ENCODE data around the gene IRS2.

Gene IRS2

GRCh38 chr13:109760402-109760801 is 26.0 kb downstream of the IRS2 start:
- no peak for TF ChIP-seq TAF1 (IDR thresholded peaks at IDR 0.05; ENCODE audit: borderline replicate concordance, insufficient read depth, low read length)

GRCh38 chr13:109759609-109760008 is 26.8 kb downstream of the IRS2 start:
- no peak for TF ChIP-seq POLR2AphosphoS5 (IDR thresholded peaks at IDR 0.05; ENCODE audit: low read depth, low read length)
- TF ChIP-seq SIN3A (IDR thresholded peaks at IDR 0.05; ENCODE audit: borderline replicate concordance, insufficient read depth, low read length) = no peak
- no peak for TF ChIP-seq TAF1 (IDR thresholded peaks at IDR 0.05; ENCODE audit: borderline replicate concordance, insufficient read depth, low read length)
- TF ChIP-seq, protein P1, sequence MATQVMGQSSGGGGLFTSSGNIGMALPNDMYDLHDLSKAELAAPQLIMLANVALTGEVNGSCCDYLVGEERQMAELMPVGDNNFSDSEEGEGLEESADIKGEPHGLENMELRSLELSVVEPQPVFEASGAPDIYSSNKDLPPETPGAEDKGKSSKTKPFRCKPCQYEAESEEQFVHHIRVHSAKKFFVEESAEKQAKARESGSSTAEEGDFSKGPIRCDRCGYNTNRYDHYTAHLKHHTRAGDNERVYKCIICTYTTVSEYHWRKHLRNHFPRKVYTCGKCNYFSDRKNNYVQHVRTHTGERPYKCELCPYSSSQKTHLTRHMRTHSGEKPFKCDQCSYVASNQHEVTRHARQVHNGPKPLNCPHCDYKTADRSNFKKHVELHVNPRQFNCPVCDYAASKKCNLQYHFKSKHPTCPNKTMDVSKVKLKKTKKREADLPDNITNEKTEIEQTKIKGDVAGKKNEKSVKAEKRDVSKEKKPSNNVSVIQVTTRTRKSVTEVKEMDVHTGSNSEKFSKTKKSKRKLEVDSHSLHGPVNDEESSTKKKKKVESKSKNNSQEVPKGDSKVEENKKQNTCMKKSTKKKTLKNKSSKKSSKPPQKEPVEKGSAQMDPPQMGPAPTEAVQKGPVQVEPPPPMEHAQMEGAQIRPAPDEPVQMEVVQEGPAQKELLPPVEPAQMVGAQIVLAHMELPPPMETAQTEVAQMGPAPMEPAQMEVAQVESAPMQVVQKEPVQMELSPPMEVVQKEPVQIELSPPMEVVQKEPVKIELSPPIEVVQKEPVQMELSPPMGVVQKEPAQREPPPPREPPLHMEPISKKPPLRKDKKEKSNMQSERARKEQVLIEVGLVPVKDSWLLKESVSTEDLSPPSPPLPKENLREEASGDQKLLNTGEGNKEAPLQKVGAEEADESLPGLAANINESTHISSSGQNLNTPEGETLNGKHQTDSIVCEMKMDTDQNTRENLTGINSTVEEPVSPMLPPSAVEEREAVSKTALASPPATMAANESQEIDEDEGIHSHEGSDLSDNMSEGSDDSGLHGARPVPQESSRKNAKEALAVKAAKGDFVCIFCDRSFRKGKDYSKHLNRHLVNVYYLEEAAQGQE (IDR thresholded peaks at IDR 0.05; ENCODE audit: insufficient read depth in 1 of 2, low read depth in 2 of 2, low read length in 2 of 2) = no peak
- no peak for TF ChIP-seq FOXP2 (optimal IDR thresholded peaks at IDR 0.05; ENCODE audit: borderline replicate concordance, extremely low read depth, extremely low read length, insufficient read depth)

DNA sequence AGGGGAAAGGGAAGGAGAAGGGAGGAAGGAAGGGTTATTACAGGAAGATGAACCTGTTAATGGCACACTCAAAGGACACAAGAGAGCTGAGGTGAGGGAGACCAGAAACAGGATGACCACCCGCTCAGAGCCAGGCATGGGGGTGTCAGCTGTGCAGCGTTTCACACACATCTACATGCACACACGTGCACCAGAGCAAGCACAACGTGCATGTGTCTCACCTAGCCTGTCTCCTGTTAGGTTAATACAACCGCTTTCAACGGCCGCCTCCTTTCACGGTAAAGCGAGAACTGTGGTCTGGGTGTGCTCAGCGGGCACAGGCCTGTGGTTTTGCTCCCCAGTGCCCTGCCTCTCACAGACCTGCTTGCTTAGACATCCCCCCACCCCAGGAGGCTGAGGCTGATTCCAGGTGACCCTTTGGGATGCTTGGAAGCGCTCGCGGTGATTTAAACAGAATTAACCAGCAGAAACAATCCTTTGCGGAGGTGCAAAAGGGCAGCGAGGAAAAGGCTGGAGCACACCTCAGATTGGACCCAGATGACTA is 27.4 kb downstream of the IRS2 start:
- TF ChIP-seq TAF1 (IDR thresholded peaks at IDR 0.05; ENCODE audit: borderline replicate concordance, insufficient read depth, low read length) (no peak), POLR2AphosphoS5 (IDR thresholded peaks at IDR 0.05; ENCODE audit: low read depth, low read length) (no peak), SIN3A (IDR thresholded peaks at IDR 0.05; ENCODE audit: borderline replicate concordance, insufficient read depth, low read length) (no peak), FOXP2 (optimal IDR thresholded peaks at IDR 0.05; ENCODE audit: borderline replicate concordance, extremely low read depth, extremely low read length, insufficient read depth) (no peak)
- TF ChIP-seq, protein P1 (IDR thresholded peaks at IDR 0.05; ENCODE audit: insufficient read depth in 1 of 2, low read depth in 2 of 2, low read length in 2 of 2) = no peak

GRCh38 chr13:109756778-109757177 is 29.6 kb downstream of the IRS2 start:
- TF ChIP-seq TAF1 (IDR thresholded peaks at IDR 0.05; ENCODE audit: borderline replicate concordance, insufficient read depth, low read length) = no peak
- TF ChIP-seq, protein P1 (IDR thresholded peaks at IDR 0.05; ENCODE audit: insufficient read depth in 1 of 2, low read depth in 2 of 2, low read length in 2 of 2) = no peak
- TF ChIP-seq SIN3A (IDR thresholded peaks at IDR 0.05; ENCODE audit: borderline replicate concordance, insufficient read depth, low read length) = no peak
- no peak for TF ChIP-seq POLR2AphosphoS5 (IDR thresholded peaks at IDR 0.05; ENCODE audit: low read depth, low read length)
- TF ChIP-seq FOXP2 (optimal IDR thresholded peaks at IDR 0.05; ENCODE audit: borderline replicate concordance, extremely low read depth, extremely low read length, insufficient read depth) = no peak

DNA sequence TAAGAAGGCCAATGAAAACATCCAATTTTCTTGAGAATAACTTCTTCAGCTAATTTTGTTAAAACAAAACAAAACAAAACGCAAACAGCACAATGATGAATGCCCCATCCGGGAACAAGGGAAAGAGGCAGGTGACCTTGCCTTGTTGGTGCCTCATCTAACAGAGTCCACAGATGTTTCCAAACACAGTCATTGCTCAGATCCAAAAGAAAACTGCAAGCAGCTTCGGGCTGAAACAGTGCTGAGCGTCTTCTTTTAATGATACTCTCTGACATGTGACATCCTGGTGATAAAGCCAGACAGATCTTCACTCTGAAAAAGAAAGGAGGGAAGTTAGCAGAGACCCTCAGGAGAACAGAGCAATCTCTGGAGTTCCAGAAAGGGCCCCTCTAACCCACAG is 30.4 kb downstream of the IRS2 start:
- no peak for TF ChIP-seq FOXP2 (optimal IDR thresholded peaks at IDR 0.05; ENCODE audit: borderline replicate concordance, extremely low read depth, extremely low read length, insufficient read depth)
- no peak for TF ChIP-seq POLR2AphosphoS5 (IDR thresholded peaks at IDR 0.05; ENCODE audit: low read depth, low read length)
- TF ChIP-seq TAF1 (IDR thresholded peaks at IDR 0.05; ENCODE audit: borderline replicate concordance, insufficient read depth, low read length) = no peak
- TF ChIP-seq, protein P1 (IDR thresholded peaks at IDR 0.05; ENCODE audit: insufficient read depth in 1 of 2, low read depth in 2 of 2, low read length in 2 of 2) = no peak
- no peak for TF ChIP-seq SIN3A (IDR thresholded peaks at IDR 0.05; ENCODE audit: borderline replicate concordance, insufficient read depth, low read length)
